ENCODE data around the gene TTYH3. TPM values are rescaled to one million over a fixed set of nuclear protein-coding genes. Genes with fewer than 3 reads are reported as not detected.
A peak's percentile ranks its signal among the peaks of the same experiment; 100 is the strongest.

Gene TTYH3, protein sequence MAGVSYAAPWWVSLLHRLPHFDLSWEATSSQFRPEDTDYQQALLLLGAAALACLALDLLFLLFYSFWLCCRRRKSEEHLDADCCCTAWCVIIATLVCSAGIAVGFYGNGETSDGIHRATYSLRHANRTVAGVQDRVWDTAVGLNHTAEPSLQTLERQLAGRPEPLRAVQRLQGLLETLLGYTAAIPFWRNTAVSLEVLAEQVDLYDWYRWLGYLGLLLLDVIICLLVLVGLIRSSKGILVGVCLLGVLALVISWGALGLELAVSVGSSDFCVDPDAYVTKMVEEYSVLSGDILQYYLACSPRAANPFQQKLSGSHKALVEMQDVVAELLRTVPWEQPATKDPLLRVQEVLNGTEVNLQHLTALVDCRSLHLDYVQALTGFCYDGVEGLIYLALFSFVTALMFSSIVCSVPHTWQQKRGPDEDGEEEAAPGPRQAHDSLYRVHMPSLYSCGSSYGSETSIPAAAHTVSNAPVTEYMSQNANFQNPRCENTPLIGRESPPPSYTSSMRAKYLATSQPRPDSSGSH
- 10 to 100 TPM; 38.3 to 47.1 (median 42.4) TPM for total RNA-seq
- 6.6 TPM for total RNA-seq (2013)

- WGBS (ENCODE audit: insufficient coverage) = under 1% methylated on average over 62 of the region's 62 CpGs
- Histone ChIP-seq H3K36me3 (ENCODE audit: control insufficient read depth, insufficient read depth, low read length) (no peaks in the 10 kb centered on the region), H3K27ac (ENCODE audit: low read length) (peak within 1 kb of the TSS; percentile 53), H3K4me3 (ENCODE audit: low read length) (peak within 1 kb of the TSS; percentile 51), H3K9me3 (ENCODE audit: control insufficient read depth, insufficient read depth, low read length) (no peaks in the 10 kb centered on the region), H3K27me3 (ENCODE audit: control insufficient read depth, insufficient read depth, low read length) (no peaks in the 10 kb centered on the region), H3K4me1 (ENCODE audit: control insufficient read depth, insufficient read depth, low read length) (peaks cover 38% of the 10 kb centered on the region)
- Mint-ChIP-seq H3K4me1 (peaks cover 10 to 34% of the 10 kb centered on the region in 2 donors), H3K36me3 (no peaks in the 10 kb centered on the region), H3K27me3 (ENCODE audit: low read depth in 2 of 2) (no peaks in the 10 kb centered on the region), H3K4me3 (peak within 1 kb of the TSS; percentile 93), H3K9me3 (no peaks in the 10 kb centered on the region), H3K27ac (peak within 1 kb of the TSS; percentile 72 to 92)
- intact Hi-C loops (cut with micrococcal nuclease) = loop anchor here (1.0 to 5.0 kb wide), 2 partner anchors 77 to 110 kb away; partner anchors contain the start of gene BRAT1
- TF ChIP-seq, protein P1, sequence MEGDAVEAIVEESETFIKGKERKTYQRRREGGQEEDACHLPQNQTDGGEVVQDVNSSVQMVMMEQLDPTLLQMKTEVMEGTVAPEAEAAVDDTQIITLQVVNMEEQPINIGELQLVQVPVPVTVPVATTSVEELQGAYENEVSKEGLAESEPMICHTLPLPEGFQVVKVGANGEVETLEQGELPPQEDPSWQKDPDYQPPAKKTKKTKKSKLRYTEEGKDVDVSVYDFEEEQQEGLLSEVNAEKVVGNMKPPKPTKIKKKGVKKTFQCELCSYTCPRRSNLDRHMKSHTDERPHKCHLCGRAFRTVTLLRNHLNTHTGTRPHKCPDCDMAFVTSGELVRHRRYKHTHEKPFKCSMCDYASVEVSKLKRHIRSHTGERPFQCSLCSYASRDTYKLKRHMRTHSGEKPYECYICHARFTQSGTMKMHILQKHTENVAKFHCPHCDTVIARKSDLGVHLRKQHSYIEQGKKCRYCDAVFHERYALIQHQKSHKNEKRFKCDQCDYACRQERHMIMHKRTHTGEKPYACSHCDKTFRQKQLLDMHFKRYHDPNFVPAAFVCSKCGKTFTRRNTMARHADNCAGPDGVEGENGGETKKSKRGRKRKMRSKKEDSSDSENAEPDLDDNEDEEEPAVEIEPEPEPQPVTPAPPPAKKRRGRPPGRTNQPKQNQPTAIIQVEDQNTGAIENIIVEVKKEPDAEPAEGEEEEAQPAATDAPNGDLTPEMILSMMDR (IDR thresholded peaks at IDR 0.05) = no peak
- peak in 1 of 2 donors; percentile 52 for DNase-seq
- peak; percentile 8 to 21 (median 17) for ATAC-seq
Measured at GRCh38 chr7:2631946-2632732, at the start of gene TTYH3. Gene TTYH3, plus strand, starts transcription at chr7:2631986. Its CDS starts 170 bp downstream, at chr7:2632156.

- no peaks in the 10 kb centered on the region for H3K9me3 ChIP-seq (ENCODE audit: control insufficient read depth, insufficient read depth, low read length)
- H3K4me1 ChIP-seq (ENCODE audit: control insufficient read depth, insufficient read depth, low read length) = no peaks in the 10 kb centered on the region
- H3K4me3 Mint-ChIP-seq = no peak overlapping the region
- H3K27ac ChIP-seq (ENCODE audit: low read length) = no peak overlapping the region
- DNase-seq (no peak), ATAC-seq (no peak)
- TF ChIP-seq, protein P1 (IDR thresholded peaks at IDR 0.05) = no peak
- H3K4me1 Mint-ChIP-seq = peaks cover 0 to 4% of the 10 kb centered on the region in 2 donors
- H3K4me3 ChIP-seq (ENCODE audit: low read length) = no peak overlapping the region
- H3K36me3 ChIP-seq (ENCODE audit: control insufficient read depth, insufficient read depth, low read length) = no peaks in the 10 kb centered on the region
- no peak overlapping the region for H3K27ac Mint-ChIP-seq
- H3K27me3 Mint-ChIP-seq (ENCODE audit: low read depth in 2 of 2) = no peaks in the 10 kb centered on the region
- intact Hi-C loops (cut with micrococcal nuclease) = no loop called here
- H3K9me3 Mint-ChIP-seq = no peaks in the 10 kb centered on the region
- no peaks in the 10 kb centered on the region for H3K27me3 ChIP-seq (ENCODE audit: control insufficient read depth, insufficient read depth, low read length)
- no peaks in the 10 kb centered on the region for H3K36me3 Mint-ChIP-seq
- WGBS (ENCODE audit: insufficient coverage) = 91% methylated on average over 19 of the region's 24 CpGs
Measured at GRCh38 chr7:2582006-2582735, 49.6 kb upstream of the TTYH3 start.

- TF ChIP-seq, protein P1 (IDR thresholded peaks at IDR 0.05) = no peak
- DNase-seq = no peak
- intact Hi-C loops (cut with micrococcal nuclease) = no loop called here
- Mint-ChIP-seq H3K4me1 (peaks cover 0 to 4% of the 10 kb centered on the region in 2 donors), H3K27ac (no peak overlapping the region), H3K4me3 (no peak overlapping the region), H3K36me3 (no peaks in the 10 kb centered on the region), H3K27me3 (ENCODE audit: low read depth in 2 of 2) (no peaks in the 10 kb centered on the region), H3K9me3 (no peaks in the 10 kb centered on the region)
- Histone ChIP-seq H3K27ac (ENCODE audit: low read length) (no peak overlapping the region), H3K4me1 (ENCODE audit: control insufficient read depth, insufficient read depth, low read length) (no peaks in the 10 kb centered on the region), H3K27me3 (ENCODE audit: control insufficient read depth, insufficient read depth, low read length) (no peaks in the 10 kb centered on the region), H3K9me3 (ENCODE audit: control insufficient read depth, insufficient read depth, low read length) (no peaks in the 10 kb centered on the region), H3K36me3 (ENCODE audit: control insufficient read depth, insufficient read depth, low read length) (no peaks in the 10 kb centered on the region), H3K4me3 (ENCODE audit: low read length) (no peak overlapping the region)
- 87% methylated on average over 40 of the region's 54 CpGs for WGBS (ENCODE audit: insufficient coverage)
- peak in 1 of 3 donors; percentile 37 for ATAC-seq
Measured at GRCh38 chr7:2583798-2584580, 47.8 kb upstream of the TTYH3 start.
